HEK293T (cell line): Measurements from ENCODE around the gene STPG1.

ENCODE experiments used
- CTCF ChIA-PET: fragments of 350-600 bp; formaldehyde crosslinking; extraction: SDS; loops from one replicate; lab custom pipeline; 2021; ENCODE audit warnings: antibody characterized with exemption, inconsistent platforms; lab: Yijun Ruan, JAX
- POLR2A ChIA-PET: fragments of 350-600 bp; formaldehyde crosslinking; extraction: SDS; loops from one replicate; lab custom pipeline; 2020; ENCODE audit warnings: antibody characterized with exemption, inconsistent platforms; lab: Yijun Ruan, JAX
- DNase-seq: peaks from one replicate; pipeline ENCODE4 v3.0.0; 2012; ENCODE audit warnings: mixed read lengths; ENCODE audit errors: extremely low spot score
- ARNT ChIP-seq: fragments of 450-650 bp; IDR thresholded peaks from 2 replicates; pipeline ENCODE4 v1.6.1; 2017; ENCODE audit warnings: mild to moderate bottlenecking
- BHLHE40 ChIP-seq: fragments of 450-650 bp; IDR thresholded peaks from 2 replicates; pipeline ENCODE4 v1.6.1; 2016; ENCODE audit warnings: mild to moderate bottlenecking, moderate library complexity, borderline replicate concordance
- CTBP1 ChIP-seq: fragments of 450-650 bp; IDR thresholded peaks from 2 replicates; pipeline ENCODE4 v1.6.1; 2016; ENCODE audit warnings: borderline replicate concordance
- ELF4 ChIP-seq: fragments of 450-650 bp; IDR thresholded peaks from 2 replicates; pipeline ENCODE4 v1.6.1; 2017; ENCODE audit warnings: antibody characterized with exemption
- FOXA1 ChIP-seq: fragments of 450-650 bp; IDR thresholded peaks from 2 replicates; pipeline ENCODE4 v1.6.1; 2016; ENCODE audit warnings: mild to moderate bottlenecking
- FOXK2 ChIP-seq: fragments of 450-650 bp; IDR thresholded peaks from 2 replicates; pipeline ENCODE4 v1.6.1; 2016; ENCODE audit warnings: mild to moderate bottlenecking
- FOXM1 ChIP-seq: fragments of 450-650 bp; IDR thresholded peaks from 2 replicates; pipeline ENCODE4 v1.6.1; 2017; ENCODE audit warnings: mild to moderate bottlenecking, borderline replicate concordance
- HDGF ChIP-seq: fragments of 450-650 bp; IDR thresholded peaks from 2 replicates; pipeline ENCODE4 v1.6.1; 2017; ENCODE audit warnings: antibody characterized with exemption, borderline replicate concordance
- L3MBTL2 ChIP-seq: fragments of 450-650 bp; conservative IDR thresholded peaks from 2 replicates; pipeline ENCODE4 v1.6.1; 2016; ENCODE audit warnings: mild to moderate bottlenecking
- LEF1 ChIP-seq: fragments of 450-650 bp; IDR thresholded peaks from 2 replicates; pipeline ENCODE4 v1.6.1; 2017; ENCODE audit warnings: mild to moderate bottlenecking, borderline replicate concordance
- NFRKB ChIP-seq: fragments of 450-650 bp; IDR thresholded peaks from 2 replicates; pipeline ENCODE4 v1.6.1; 2016; ENCODE audit warnings: mild to moderate bottlenecking, moderate library complexity
- PKNOX1 ChIP-seq: fragments of 450-650 bp; IDR thresholded peaks from 2 replicates; pipeline ENCODE4 v1.6.1; 2016
- SP1 ChIP-seq: fragments of 450-650 bp; IDR thresholded peaks from 2 replicates; pipeline ENCODE4 v1.6.1; 2017
- SUZ12 ChIP-seq: fragments of 450-650 bp; IDR thresholded peaks from 2 replicates; pipeline ENCODE4 v1.6.1; 2016; ENCODE audit warnings: mild to moderate bottlenecking
- TARDBP ChIP-seq: fragments of 450-650 bp; IDR thresholded peaks from 2 replicates; pipeline ENCODE4 v1.6.1; 2016
- ZNF384 ChIP-seq: fragments of 450-650 bp; IDR thresholded peaks from 2 replicates; pipeline ENCODE4 v1.6.1; 2016

Gene STPG1

GRCh38 chr1:24386931-24387330 lies 26.7 kb downstream of the STPG1 start:
- POLR2A ChIA-PET: interaction anchor here (1.1 kb wide), 1 partner anchor 29 kb away, joined by 3 read pairs; the partner anchor contains the start of gene NIPAL3
- TF ChIP-seq ZNF384 (no peak), LEF1 (no peak), SP1 (no peak), ELF4 (no peak), ARNT (no peak), PKNOX1 (no peak), BHLHE40 (no peak), L3MBTL2 (no peak), FOXM1 (no peak)
- CTCF ChIA-PET: interaction anchor here (0.7 kb wide), 1 partner anchor 187 kb away, joined by 3 read pairs; no protein-coding TSS in a partner anchor
- DNase-seq: no peak

- CTCF ChIA-PET: interaction anchor here (0.7 to 1.3 kb wide), 3 partner anchors 185 to 187 kb away, joined by 3 to 4 read pairs (median 3); no protein-coding TSS in a partner anchor
- no peak for DNase-seq
- no peak for TF ChIP-seq SP1
- TF ChIP-seq L3MBTL2: no peak
- TF ChIP-seq NFRKB: no peak
- no peak for TF ChIP-seq ELF4
- TF ChIP-seq ARNT: no peak
- TF ChIP-seq FOXM1: no peak
- no peak for TF ChIP-seq PKNOX1
- no peak for TF ChIP-seq CTBP1
- TF ChIP-seq HDGF: no peak
- TF ChIP-seq FOXK2: no peak
- TF ChIP-seq BHLHE40: no peak
- POLR2A ChIA-PET: no interaction called here
These were observed 27.3 kb downstream of the STPG1 start for GRCh38 chr1:24386241-24386640.

GRCh38 chr1:24385160-24385940 lies 28.2 kb downstream of the STPG1 start:
- TF ChIP-seq NFRKB (no peak), ARNT (no peak), LEF1 (no peak), CTBP1 (no peak)
- peak; percentile 56 for DNase-seq
- CTCF ChIA-PET: interaction anchor here (0.7 to 1.6 kb wide), 5 partner anchors 184 to 235 kb away, joined by 3 to 4 read pairs (median 3); no protein-coding TSS in a partner anchor
- POLR2A ChIA-PET: no interaction called here

- ChIA-PET POLR2A (no interaction called here), CTCF (interaction anchor here (0.5 to 1.6 kb wide), 4 partner anchors 183 to 234 kb away, joined by 3 to 4 read pairs (median 4); no protein-coding TSS in a partner anchor)
- TF ChIP-seq PKNOX1 (no peak), BHLHE40 (no peak), NFRKB (no peak), SP1 (no peak), TARDBP (no peak), FOXM1 (no peak), L3MBTL2 (no peak), SUZ12 (no peak), LEF1 (no peak)
- DNase-seq: no peak
These were observed 29.1 kb downstream of the STPG1 start for GRCh38 chr1:24384251-24385090.

- CTCF ChIA-PET: interaction anchor here (0.5 to 0.9 kb wide), 2 partner anchors 183 to 184 kb away, joined by 4 read pairs; no protein-coding TSS in a partner anchor
- no peak for DNase-seq
- POLR2A ChIA-PET: no interaction called here
These were observed 30.1 kb downstream of the STPG1 start for GRCh38 chr1:24383381-24383940.

More at GRCh38 chr1:24383381-24383940, 30.1 kb downstream of the STPG1 start:
- TF ChIP-seq L3MBTL2 (no peak), BHLHE40 (no peak), NFRKB (no peak), TARDBP (no peak), FOXA1 (no peak), ELF4 (no peak), ZNF384 (no peak), FOXK2 (no peak), HDGF (no peak), SP1 (no peak), PKNOX1 (no peak), LEF1 (no peak), FOXM1 (no peak), ARNT (no peak), SUZ12 (no peak)
